Stimulated activated effector memory CD8-positive, alpha-beta T cell treated with anti-CD3 and anti-CD28 coated beads, Interleukin-12 subunit alpha, Interleukin-12 subunit beta, amount 100 ng/mL, for 72 hours (primary cell): Measurements from ENCODE around the gene DNER.

Experiments used
- ATAC-seq: fragments of 150-1000 bp; cut with Tn5 transposase; 2 replicates; pipeline ENCODE4 v1.10.0; 2021
- DNase-seq, 2 donors: peaks; one replicate each; pipeline ENCODE4 v3.0.0; 2021 to 2022; ENCODE audit warnings: low spot score in 2 of 2
- H3K27ac Mint-ChIP-seq: one replicate; pipeline ENCODE4 v1.8.0; 2022; ENCODE audit warnings: mild to moderate bottlenecking, mixed read lengths
- H3K36me3 Mint-ChIP-seq: one replicate; pipeline ENCODE4 v1.8.0; 2022; ENCODE audit warnings: mild to moderate bottlenecking, mixed read lengths
- H3K4me1 Mint-ChIP-seq: one replicate; pipeline ENCODE4 v1.8.0; 2022; ENCODE audit warnings: mixed read lengths
- H3K4me3 Mint-ChIP-seq: one replicate; pipeline ENCODE4 v1.8.0; 2022; ENCODE audit warnings: mild to moderate bottlenecking, mixed read lengths
- H3K9me3 Mint-ChIP-seq: one replicate; pipeline ENCODE4 v1.8.0; 2022; ENCODE audit warnings: mixed read lengths

DNER gene

DNA sequence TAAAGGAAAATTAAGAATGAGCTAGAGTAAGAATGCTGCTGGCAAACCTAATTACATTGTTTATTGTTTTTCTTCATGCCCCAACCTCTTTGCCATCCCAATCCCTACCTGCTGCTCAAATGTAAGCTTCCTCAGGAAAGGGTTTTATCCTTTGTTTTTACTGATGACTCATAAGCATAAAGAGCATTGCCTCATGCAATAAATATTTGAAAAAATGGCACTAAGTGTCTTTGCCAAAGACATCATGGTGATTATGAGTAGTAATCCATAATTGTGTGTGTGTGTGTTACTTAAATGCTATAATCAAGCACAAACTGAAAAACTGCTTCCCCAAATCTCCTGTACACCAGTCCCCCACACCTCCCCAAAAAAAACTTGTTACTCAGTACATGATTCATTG, 53.4 kb downstream of the DNER start:
- H3K36me3 Mint-ChIP-seq: no peaks in the 10 kb centered on the region
- H3K9me3 Mint-ChIP-seq: no peaks in the 10 kb centered on the region
- no peak overlapping the region for H3K4me3 Mint-ChIP-seq
- ATAC-seq (no peak), DNase-seq (no peak)
- no peaks in the 10 kb centered on the region for H3K4me1 Mint-ChIP-seq
- H3K27ac Mint-ChIP-seq: no peak overlapping the region

DNA sequence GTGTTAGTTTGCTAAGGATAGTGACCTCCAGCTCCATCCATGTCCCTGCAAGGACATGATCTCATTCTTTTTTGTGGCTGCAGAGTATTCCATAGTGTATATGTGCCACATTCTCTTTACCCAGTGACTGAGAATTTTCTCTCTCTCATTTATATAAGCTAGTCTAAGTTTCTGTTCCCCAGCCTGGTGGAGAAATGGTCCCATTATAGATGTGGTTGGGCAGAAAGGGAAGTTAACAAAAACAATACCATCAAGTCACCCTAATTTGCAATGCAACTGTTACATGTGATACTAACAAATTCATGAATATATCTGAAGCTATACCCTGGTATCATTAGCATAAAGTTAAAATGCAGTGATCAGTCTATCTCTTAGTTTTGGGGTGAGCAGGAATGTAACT, 54.0 kb downstream of the DNER start:
- H3K9me3 Mint-ChIP-seq: no peaks in the 10 kb centered on the region
- no peaks in the 10 kb centered on the region for H3K4me1 Mint-ChIP-seq

DNA sequence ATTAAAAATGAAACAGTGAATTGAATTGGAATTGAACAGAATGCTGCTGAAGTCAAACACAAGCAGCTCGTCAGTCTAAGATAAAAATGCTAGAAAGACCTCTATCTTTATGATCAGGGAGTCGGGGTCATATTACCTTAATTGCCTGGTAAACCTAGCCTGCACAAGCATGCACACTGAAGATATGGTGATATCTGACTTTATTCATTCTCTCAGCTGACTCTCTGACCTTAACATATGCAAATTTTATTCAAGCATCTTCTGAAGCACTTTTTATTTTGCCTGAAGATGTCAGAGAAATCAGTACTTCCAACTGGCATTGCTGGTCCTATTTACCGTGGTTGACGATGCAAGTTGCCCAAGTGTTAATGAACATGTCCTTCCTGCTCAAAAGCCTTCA, 56.4 kb downstream of the DNER start:
- Mint-ChIP-seq H3K9me3 (no peaks in the 10 kb centered on the region), H3K27ac (no peak overlapping the region), H3K4me1 (no peaks in the 10 kb centered on the region), H3K36me3 (no peaks in the 10 kb centered on the region), H3K4me3 (no peak overlapping the region)
- ATAC-seq: no peak
- no peak for DNase-seq

More for the DNA sequence above, 54.0 kb downstream of the DNER start:
- no peak for DNase-seq
- H3K36me3 Mint-ChIP-seq: no peaks in the 10 kb centered on the region
- no peak overlapping the region for H3K4me3 Mint-ChIP-seq
- no peak overlapping the region for H3K27ac Mint-ChIP-seq
- no peak for ATAC-seq

DNA sequence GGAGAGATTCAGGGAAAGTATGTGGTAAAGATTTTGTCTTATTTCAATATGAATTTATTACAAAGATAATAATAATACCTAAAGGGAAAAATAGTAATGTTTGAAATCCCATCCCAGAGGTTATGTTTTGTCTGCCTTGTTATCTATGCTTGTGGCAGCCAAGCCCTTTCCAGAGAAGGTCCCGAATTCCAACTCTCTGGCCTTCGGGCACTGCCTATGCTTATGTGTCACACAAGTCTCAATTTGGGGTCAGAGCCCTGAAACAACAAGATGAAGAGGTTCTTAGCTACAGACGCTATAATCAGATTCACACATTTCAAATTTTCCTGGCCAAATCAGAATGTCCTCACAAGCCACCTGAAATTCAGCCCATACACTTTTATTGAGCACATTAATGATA, 59.9 kb downstream of the DNER start:
- no peaks in the 10 kb centered on the region for H3K9me3 Mint-ChIP-seq
- no peaks in the 10 kb centered on the region for H3K36me3 Mint-ChIP-seq
- no peak overlapping the region for H3K4me3 Mint-ChIP-seq
- H3K27ac Mint-ChIP-seq: no peak overlapping the region
- H3K4me1 Mint-ChIP-seq: no peaks in the 10 kb centered on the region
- ATAC-seq (no peak), DNase-seq (no peak)

DNA sequence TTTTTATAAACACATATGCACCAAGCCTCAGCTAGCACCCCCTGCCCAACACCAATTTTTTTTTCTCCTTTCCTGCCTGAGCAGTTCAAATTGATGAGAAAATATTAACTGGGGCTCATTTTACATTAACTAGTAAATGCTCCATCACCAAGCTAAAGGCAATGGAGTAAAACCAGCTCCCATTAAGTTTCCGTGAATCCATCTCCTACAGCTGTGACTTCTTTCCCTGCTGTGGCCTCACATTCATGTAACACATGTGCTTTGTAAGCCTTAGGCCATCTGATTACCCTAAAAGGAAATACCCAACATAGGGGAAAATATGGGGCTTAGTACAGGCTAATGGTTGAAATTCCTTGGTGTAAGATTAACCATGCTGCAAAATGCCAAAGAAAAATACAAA, 60.8 kb downstream of the DNER start:
- no peak for DNase-seq
- Mint-ChIP-seq H3K36me3 (no peaks in the 10 kb centered on the region), H3K27ac (no peak overlapping the region), H3K9me3 (no peaks in the 10 kb centered on the region), H3K4me1 (no peaks in the 10 kb centered on the region), H3K4me3 (no peak overlapping the region)
- ATAC-seq: no peak

DNA sequence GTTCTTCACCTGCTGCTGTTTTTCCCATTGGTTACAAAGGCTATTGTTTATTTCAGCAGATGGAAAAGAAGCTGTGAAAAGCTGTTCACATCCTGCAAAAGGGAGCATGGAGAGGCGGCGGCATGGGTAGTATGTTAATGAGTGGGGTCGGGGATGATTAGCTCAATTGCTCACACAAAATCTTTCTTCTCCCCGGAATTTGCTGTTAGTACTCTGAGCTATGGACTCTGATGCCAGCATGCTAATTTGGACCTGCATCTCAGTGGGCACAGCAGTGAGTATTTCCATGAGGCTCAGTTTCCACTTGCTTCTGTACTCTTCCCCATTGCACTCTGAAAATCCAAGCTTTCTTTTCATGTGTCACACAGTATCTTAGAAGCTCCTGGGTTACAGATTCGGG, 61.6 kb downstream of the DNER start:
- no peaks in the 10 kb centered on the region for H3K36me3 Mint-ChIP-seq

DNA sequence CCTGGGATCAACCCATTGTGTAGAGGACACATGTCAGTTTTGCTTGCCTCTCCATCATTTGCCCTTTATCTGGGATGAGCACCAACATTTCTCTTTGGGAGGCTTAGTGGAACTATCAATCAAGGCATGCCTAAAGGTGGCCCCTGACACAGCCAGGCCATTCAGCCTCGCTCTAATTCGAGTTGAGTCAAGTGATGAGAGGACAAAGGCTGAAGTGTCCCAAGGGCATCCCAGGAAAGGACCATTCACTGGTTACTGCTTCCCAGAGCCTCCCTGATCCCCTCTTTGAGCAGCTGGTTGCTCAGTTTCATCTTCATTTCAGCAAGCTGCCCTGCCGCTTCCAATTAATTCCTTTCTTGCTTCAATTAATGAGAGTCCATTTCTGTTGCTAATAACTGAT, 63.5 kb downstream of the DNER start:
- Mint-ChIP-seq H3K36me3 (no peaks in the 10 kb centered on the region), H3K4me3 (no peak overlapping the region), H3K9me3 (no peaks in the 10 kb centered on the region), H3K4me1 (no peaks in the 10 kb centered on the region), H3K27ac (no peak overlapping the region)
- DNase-seq (no peak), ATAC-seq (no peak)

More for the DNA sequence above, 61.6 kb downstream of the DNER start:
- no peaks in the 10 kb centered on the region for H3K4me1 Mint-ChIP-seq
- no peaks in the 10 kb centered on the region for H3K9me3 Mint-ChIP-seq
- no peak overlapping the region for H3K27ac Mint-ChIP-seq
- DNase-seq: no peak
- H3K4me3 Mint-ChIP-seq: no peak overlapping the region
- no peak for ATAC-seq

DNA sequence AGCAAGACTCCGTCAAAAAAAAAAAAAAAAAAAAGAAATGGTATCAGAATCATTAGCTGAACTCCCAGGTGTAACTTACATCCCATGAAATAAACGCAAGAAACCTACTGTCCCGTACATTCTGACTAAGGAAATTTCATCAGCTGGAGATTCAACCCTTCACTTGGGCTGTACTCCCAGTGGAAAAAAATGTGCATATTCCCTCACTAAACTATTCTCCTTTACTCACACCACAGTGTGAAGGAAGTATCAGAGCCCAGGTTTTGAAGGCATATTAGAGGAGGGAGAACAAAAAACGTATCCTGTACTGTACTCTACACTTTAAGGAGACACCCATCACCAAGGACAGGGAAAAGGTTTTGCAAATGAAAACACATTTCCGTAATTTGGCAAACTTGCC, 64.3 kb downstream of the DNER start:
- DNase-seq: no peak
- Mint-ChIP-seq H3K4me3 (no peak overlapping the region), H3K9me3 (no peaks in the 10 kb centered on the region), H3K4me1 (no peaks in the 10 kb centered on the region), H3K36me3 (no peaks in the 10 kb centered on the region), H3K27ac (no peak overlapping the region)
- no peak for ATAC-seq

DNA sequence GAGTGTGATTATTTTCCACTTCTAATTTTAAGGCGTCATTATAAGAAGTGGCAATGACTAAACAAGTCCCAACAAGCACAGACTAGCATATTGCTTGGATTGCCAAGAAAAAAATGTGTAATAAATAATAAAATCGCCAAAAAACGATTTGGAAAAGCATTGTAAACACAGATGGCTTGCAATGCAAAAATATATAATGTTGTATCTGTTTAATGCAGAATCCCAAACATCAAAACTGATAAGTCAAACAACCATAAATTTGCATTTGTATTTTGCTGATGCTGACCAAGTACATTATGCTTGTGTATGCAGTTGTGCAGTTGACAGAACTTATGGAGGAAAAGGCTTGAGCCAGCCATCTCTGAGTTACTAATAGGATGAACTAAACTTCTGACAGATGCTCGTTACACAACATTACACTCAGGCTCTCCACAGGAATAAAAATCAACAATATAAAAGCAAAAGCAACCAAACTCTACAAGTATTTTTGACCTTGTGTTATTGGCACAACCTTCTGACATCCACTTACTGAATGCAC, 68.1 kb downstream of the DNER start:
- ATAC-seq: no peak
- DNase-seq: no peak
- no peak overlapping the region for H3K27ac Mint-ChIP-seq
- H3K4me3 Mint-ChIP-seq: no peak overlapping the region
- no peaks in the 10 kb centered on the region for H3K4me1 Mint-ChIP-seq
- no peaks in the 10 kb centered on the region for H3K36me3 Mint-ChIP-seq
- no peaks in the 10 kb centered on the region for H3K9me3 Mint-ChIP-seq

DNA sequence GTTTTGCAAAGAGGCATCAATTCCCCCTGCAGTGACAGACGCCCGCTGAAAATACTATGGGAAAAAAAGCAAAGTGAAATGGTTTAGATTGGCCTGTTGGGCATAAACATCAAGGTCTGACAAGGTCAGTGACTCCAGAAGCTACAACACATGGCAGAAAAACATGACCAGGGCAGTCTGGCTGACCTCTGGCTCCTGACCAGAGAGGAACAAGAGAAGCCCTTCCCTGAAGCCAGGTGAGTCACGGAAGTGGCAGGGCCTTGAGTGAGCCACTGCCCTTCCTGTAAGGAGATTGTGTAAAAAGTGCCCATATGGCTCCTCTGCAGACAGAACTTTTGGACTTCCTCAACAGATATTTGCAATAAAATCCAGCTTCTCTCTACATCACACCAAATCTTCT, 72.0 kb downstream of the DNER start:
- Mint-ChIP-seq H3K36me3 (no peaks in the 10 kb centered on the region), H3K4me1 (no peaks in the 10 kb centered on the region), H3K9me3 (no peaks in the 10 kb centered on the region), H3K27ac (no peak overlapping the region), H3K4me3 (no peak overlapping the region)
- no peak for DNase-seq
- ATAC-seq: no peak

DNA sequence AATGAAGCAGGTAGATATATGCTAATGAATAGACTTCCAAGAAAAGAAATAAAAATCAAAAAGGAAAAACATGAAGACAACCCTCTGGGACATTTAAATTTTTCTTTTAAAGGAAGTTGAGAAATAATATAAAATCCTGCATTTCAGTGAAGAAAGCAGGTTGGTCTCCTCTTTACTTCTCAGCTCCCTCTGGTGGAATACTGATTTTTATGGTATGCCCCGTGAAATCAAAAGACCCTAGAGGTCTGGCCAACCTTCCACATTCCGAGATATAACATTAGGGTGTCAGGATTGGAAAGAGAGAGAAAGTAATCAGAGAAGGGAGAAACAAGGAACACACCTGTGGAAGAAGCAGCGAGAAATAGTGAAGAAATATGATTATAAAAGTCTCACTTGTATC, 72.7 kb downstream of the DNER start:
- no peak for DNase-seq
- Mint-ChIP-seq H3K9me3 (no peaks in the 10 kb centered on the region), H3K4me1 (no peaks in the 10 kb centered on the region), H3K27ac (no peak overlapping the region), H3K36me3 (no peaks in the 10 kb centered on the region), H3K4me3 (no peak overlapping the region)
- ATAC-seq: no peak

DNA sequence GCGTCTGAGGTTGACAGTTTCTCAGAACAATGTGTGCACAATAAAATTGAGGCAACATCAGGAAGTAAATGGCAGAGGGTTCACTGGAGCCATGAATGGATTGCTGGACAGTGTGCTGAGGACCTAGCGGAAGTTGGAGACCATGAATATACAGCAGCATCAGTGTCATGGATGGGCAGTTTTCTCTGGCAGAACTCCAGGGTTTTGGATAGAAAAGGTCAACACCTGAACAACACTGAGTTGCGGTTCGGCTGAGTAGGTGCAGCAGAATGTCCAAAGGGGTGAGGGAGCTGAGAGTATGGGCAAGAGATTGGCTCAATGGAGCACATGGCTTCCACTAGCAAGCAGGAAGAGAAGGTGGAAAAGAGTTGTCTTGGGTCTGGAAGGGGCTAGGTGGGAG, 73.7 kb downstream of the DNER start:
- Mint-ChIP-seq H3K4me3 (no peak overlapping the region), H3K27ac (no peak overlapping the region), H3K36me3 (no peaks in the 10 kb centered on the region), H3K9me3 (no peaks in the 10 kb centered on the region), H3K4me1 (no peaks in the 10 kb centered on the region)
- ATAC-seq: no peak
- DNase-seq: no peak

DNA sequence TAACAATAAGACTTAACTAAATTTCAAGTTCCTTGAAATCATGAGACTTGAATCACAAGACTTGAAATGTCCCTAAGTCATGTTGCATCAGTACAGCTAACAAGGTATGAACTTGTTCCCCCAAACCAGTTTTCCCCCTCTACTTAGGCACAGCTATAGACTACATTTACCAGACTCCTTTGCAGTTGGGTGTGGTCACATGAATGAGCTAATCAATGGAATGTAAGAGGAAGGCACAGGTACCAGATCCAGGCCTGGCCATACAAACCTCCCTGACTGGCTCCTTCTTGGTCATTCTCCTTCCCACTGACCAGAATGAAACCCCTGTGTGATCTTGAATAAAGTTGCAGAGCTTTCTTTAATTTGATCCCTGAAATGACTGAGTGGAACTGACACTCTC, 77.8 kb downstream of the DNER start:
- H3K36me3 Mint-ChIP-seq: no peaks in the 10 kb centered on the region
- no peak overlapping the region for H3K27ac Mint-ChIP-seq
- ATAC-seq (no peak), DNase-seq (no peak)
- no peaks in the 10 kb centered on the region for H3K4me1 Mint-ChIP-seq
- H3K4me3 Mint-ChIP-seq: no peak overlapping the region
- H3K9me3 Mint-ChIP-seq: no peaks in the 10 kb centered on the region

DNA sequence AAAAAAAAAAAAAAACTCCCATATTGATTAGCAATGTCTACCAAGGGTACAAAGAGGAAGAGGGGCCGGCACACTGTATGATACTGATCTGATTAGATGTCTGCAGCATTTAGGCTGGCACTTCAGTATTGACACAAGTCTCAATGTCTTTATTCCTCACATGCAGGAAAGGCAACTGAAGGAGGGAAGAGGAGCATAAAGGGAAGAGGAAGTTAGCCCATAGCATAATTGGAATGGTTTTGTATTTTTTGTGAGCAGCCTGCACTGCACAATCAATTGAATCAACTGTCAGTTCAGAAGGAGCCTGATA, 79.0 kb downstream of the DNER start:
- Mint-ChIP-seq H3K9me3 (no peaks in the 10 kb centered on the region), H3K4me3 (no peak overlapping the region), H3K27ac (no peak overlapping the region), H3K4me1 (no peaks in the 10 kb centered on the region), H3K36me3 (no peaks in the 10 kb centered on the region)
- ATAC-seq: no peak
- DNase-seq: no peak

DNA sequence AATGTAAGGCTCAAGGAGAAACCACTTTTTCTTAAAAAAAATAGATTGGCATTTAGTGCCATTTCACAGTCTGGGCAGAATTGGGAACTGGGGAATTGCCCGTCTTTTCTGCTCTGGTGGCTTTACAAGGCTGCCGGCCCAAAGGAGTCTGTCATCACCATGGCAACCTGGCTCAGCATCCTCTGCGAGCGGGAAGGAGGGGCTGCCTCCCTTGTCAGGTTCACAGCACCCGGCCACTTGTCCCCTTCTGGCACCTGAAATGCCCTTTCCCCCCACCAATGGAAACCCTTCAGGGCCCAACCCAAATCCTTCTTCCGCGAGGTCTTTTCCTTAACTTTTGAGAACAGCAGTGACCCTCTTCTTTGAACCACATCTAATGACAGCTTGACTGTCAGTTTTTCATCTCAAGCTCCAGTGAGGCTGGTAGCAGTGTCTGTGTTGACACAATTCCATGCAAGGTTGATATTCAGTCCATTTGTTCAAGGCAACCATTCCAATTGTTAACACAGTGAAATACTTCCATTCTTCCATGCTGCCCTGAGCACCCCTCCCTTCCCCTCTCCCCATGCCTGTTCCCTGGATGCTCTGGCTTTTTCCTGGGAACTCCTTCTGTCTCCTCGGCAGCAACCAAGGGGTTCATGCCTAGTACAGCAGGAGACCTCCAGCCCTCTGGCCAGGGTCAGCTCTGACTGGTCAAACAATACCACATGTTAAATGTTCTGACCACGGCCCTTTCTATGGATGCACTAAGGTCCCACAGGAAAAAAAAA, 79.6 kb downstream of the DNER start:
- Mint-ChIP-seq H3K27ac (no peak overlapping the region), H3K36me3 (no peaks in the 10 kb centered on the region), H3K9me3 (no peaks in the 10 kb centered on the region), H3K4me1 (no peaks in the 10 kb centered on the region), H3K4me3 (no peak overlapping the region)
- DNase-seq: no peak
- ATAC-seq: no peak

DNA sequence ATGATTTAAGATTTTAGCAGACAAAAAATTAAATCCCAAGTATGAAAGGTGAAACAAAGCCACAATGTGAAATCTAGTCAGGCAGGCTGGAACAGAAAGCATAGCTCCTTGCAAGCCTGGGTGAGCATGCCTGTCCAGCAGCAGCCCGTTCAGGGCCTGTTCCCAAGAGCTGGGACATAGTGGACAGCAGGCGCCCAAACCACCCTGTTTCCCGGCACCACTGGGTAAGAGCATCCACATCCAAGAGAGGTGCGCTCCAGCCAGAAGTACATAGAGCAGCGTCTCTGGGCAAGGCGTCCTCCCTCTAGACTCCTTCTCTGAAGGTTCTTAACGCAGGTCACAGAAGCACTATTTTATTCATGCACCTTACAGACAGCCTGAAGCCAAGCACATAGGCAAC, 80.8 kb downstream of the DNER start:
- DNase-seq (no peak), ATAC-seq (no peak)
- H3K27ac Mint-ChIP-seq: no peak overlapping the region
- H3K9me3 Mint-ChIP-seq: no peaks in the 10 kb centered on the region
- no peak overlapping the region for H3K4me3 Mint-ChIP-seq
- H3K4me1 Mint-ChIP-seq: no peaks in the 10 kb centered on the region
- H3K36me3 Mint-ChIP-seq: no peaks in the 10 kb centered on the region

DNA sequence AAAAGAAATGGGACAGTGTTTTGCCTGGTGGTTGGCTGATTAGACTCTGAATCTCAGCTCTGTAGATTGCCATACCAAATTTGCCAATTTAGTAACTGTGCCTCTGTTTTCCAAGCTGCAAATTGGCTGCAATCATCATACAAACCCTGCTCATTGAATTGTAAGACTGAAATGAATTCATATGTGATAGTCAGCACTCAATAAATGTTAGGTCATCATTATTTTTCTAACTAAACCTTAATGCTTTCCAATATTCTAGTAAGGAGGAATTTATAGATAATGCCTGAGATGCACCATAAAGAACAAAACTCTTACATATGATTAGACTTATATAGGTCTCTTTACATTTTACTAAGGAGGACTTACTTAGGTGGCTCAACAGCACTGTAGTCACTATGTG, 85.3 kb downstream of the DNER start:
- H3K9me3 Mint-ChIP-seq: peaks cover 2% of the 10 kb centered on the region
- H3K4me1 Mint-ChIP-seq: no peaks in the 10 kb centered on the region
- no peak overlapping the region for H3K4me3 Mint-ChIP-seq
- H3K27ac Mint-ChIP-seq: no peak overlapping the region
- H3K36me3 Mint-ChIP-seq: no peaks in the 10 kb centered on the region
- DNase-seq (no peak), ATAC-seq (no peak)
